ENCODE results near the gene ANKRD6. TPM values are rescaled to one million over a fixed set of nuclear protein-coding genes. Genes with fewer than 3 reads are reported as not detected.

Gene ANKRD6
- total RNA-seq, 1 donor from 2014 or later, result 6.2 TPM

- no peak for DNase-seq (ENCODE audit: low read depth)
- no peak for TF ChIP-seq CTCF (conservative IDR thresholded peaks at IDR 0.05; ENCODE audit: low read depth, low read length)
- no peak overlapping the region for H3K4me3 ChIP-seq (ENCODE audit: low read depth, low read length)
Measured at GRCh38 chr6:89510393-89510792, 77.4 kb downstream of the ANKRD6 start.

GRCh38 chr6:89518352-89519055 is 85.6 kb downstream of the ANKRD6 start:
- TF ChIP-seq CTCF (conservative IDR thresholded peaks at IDR 0.05; ENCODE audit: low read depth, low read length), result no peak

GRCh38 chr6:89520736-89521135 is 87.8 kb downstream of the ANKRD6 start:
- TF ChIP-seq CTCF (conservative IDR thresholded peaks at IDR 0.05; ENCODE audit: low read depth, low read length), result no peak
- no peak for DNase-seq (ENCODE audit: low read depth)
- H3K4me3 ChIP-seq (ENCODE audit: low read depth, low read length), result no peak overlapping the region

More at GRCh38 chr6:89518352-89519055, 85.6 kb downstream of the ANKRD6 start:
- no peak overlapping the region for H3K4me3 ChIP-seq (ENCODE audit: low read depth, low read length)
- DNase-seq (ENCODE audit: low read depth), result no peak

- no peak for DNase-seq (ENCODE audit: low read depth)
- TF ChIP-seq CTCF (conservative IDR thresholded peaks at IDR 0.05; ENCODE audit: low read depth, low read length), result no peak
- no peak overlapping the region for H3K4me3 ChIP-seq (ENCODE audit: low read depth, low read length)
Measured at GRCh38 chr6:89522778-89523177, 89.8 kb downstream of the ANKRD6 start.

- no peak for DNase-seq (ENCODE audit: low read depth)
- TF ChIP-seq CTCF (conservative IDR thresholded peaks at IDR 0.05; ENCODE audit: low read depth, low read length), result no peak
- no peak overlapping the region for H3K4me3 ChIP-seq (ENCODE audit: low read depth, low read length)
Measured at GRCh38 chr6:89525786-89526562, 93.0 kb downstream of the ANKRD6 start.

- no peak for DNase-seq (ENCODE audit: low read depth)
- no peak for TF ChIP-seq CTCF (conservative IDR thresholded peaks at IDR 0.05; ENCODE audit: low read depth, low read length)
Measured at GRCh38 chr6:89526563-89526869, 93.6 kb downstream of the ANKRD6 start.

More at GRCh38 chr6:89526563-89526869, 93.6 kb downstream of the ANKRD6 start:
- H3K4me3 ChIP-seq (ENCODE audit: low read depth, low read length), result no peak overlapping the region

All from epithelial cell of proximal tubule (primary cell).